K562 (cell line): Measurements from ENCODE around the gene ABT1. TPM values are rescaled to one million over a fixed set of nuclear protein-coding genes. Genes with fewer than 3 reads are reported as not detected.

Experiments
- BRD4 ChIP-seq: fragments of 200-600 bp; sonication (generic); IDR thresholded peaks from 2 replicates; pipeline ENCODE4 v1.6.1; 2017; ENCODE audit warnings: inconsistent platforms
- FUS ChIP-seq: fragments of 200-400 bp; formaldehyde crosslinking; optimal IDR thresholded peaks from 2 replicates; pipeline ENCODE3; 2017; ENCODE audit warnings: low read depth, low read length
- HMG20A ChIP-seq: fragments of 450-650 bp; formaldehyde crosslinking; conservative IDR thresholded peaks from 2 replicates; pipeline ENCODE4 v1.4.0; 2020; ENCODE audit warnings: mild to moderate bottlenecking, mixed read lengths
- NCOA6 ChIP-seq: fragments of 450-650 bp; IDR thresholded peaks from 2 replicates; pipeline ENCODE4 v1.6.1; 2017; ENCODE audit warnings: mild to moderate bottlenecking
- NFE2 ChIP-seq: IDR thresholded peaks from 2 replicates; pipeline ENCODE4 v1.6.1; 2014; ENCODE audit warnings: antibody characterized with exemption, low read depth
- RBM39 ChIP-seq: fragments of 200-400 bp; formaldehyde crosslinking; optimal IDR thresholded peaks from 2 replicates; pipeline ENCODE3; 2018; ENCODE audit warnings: low read depth, low read length
- SMAD4 ChIP-seq: fragments of 250-450 bp; sonication (Bioruptor Pico); conservative IDR thresholded peaks from 2 replicates; pipeline ENCODE4 v1.8.0; 2021; ENCODE audit warnings: inconsistent platforms, mild to moderate bottlenecking, moderate library complexity
- ZC3H11A ChIP-seq: IDR thresholded peaks from 2 replicates; pipeline ENCODE4 v1.6.1; 2012; ENCODE audit warnings: low read depth, low read length, improper control_type of control experiment
- ZKSCAN3 ChIP-seq: fragments of 250-450 bp; sonication (Bioruptor Pico); IDR thresholded peaks from 2 replicates; pipeline ENCODE4 v1.4.0; 2020
- ZNF134 ChIP-seq: fragments of 250-450 bp; sonication (Bioruptor Pico); conservative IDR thresholded peaks from 2 replicates; pipeline ENCODE4 v1.4.0; 2020
- polyA plus RNA-seq, 8 experiments: library from polyadenylated mRNA; depleted of rRNA in 4 of 8; stranded (reverse) in 5 of 8; unstranded in 3 of 8; fragments of >200 nt; fragmentation: Nextera tagmentation in 2 of 8; fragmentation: Illumina TruSeq in 1 of 8; extraction: Ambion mirVana in 2 of 8; extraction: Trizol in 1 of 8; gene quantifications; 2 replicates each; pipeline versions ENCODE4 v1.2.1 to v1.2.3, GENCODE V29; 2011 to 2014; ENCODE audit warnings: inconsistent platforms in 1 of 8, missing spikeins in 1 of 8
- total RNA-seq, 7 experiments: library from RNA; depleted of rRNA in 6 of 7; stranded (reverse); fragments of >200 nt in 6 of 7; fragmentation: Illumina TruSeq in 2 of 7; extraction: Trizol in 2 of 7; gene quantifications; 2 replicates each; pipeline versions ENCODE4 v1.2.1 to v1.2.3, GENCODE V29; 2011 to 2021; ENCODE audit warnings: low replicate concordance in 1 of 7
- TF ChIP-seq, protein P1 (sequence below): fragments of 250-450 bp; sonication (Bioruptor Pico); IDR thresholded peaks from 2 replicates; pipeline ENCODE4 v1.5.0; 2021; ENCODE audit warnings: mild to moderate bottlenecking, borderline replicate concordance
- TF ChIP-seq, protein P2 (sequence below): fragments of 150-350 bp; IDR thresholded peaks from 2 replicates; pipeline ENCODE4 v1.6.1; 2014; ENCODE audit warnings: low read depth, mild to moderate bottlenecking, low read length, borderline replicate concordance
- TF ChIP-seq, protein P3 (sequence below), 2 experiments: fragments of 450-650 bp; formaldehyde crosslinking in 1 of 2; IDR thresholded peaks; 2 replicates each; pipeline versions ENCODE4 v1.4.0 to v1.6.1; 2014 to 2020; ENCODE audit warnings: mild to moderate bottlenecking in 2 of 2, borderline replicate concordance in 1 of 2, low read depth in 1 of 2

The ABT1 gene
- total and polyA plus RNA-seq, 9 of the 15 experiments (the other 6 are each of a cell fraction or from before 2014, with no cell fraction given) = 8.8 to 52.7 (median 40.7) TPM

DNA sequence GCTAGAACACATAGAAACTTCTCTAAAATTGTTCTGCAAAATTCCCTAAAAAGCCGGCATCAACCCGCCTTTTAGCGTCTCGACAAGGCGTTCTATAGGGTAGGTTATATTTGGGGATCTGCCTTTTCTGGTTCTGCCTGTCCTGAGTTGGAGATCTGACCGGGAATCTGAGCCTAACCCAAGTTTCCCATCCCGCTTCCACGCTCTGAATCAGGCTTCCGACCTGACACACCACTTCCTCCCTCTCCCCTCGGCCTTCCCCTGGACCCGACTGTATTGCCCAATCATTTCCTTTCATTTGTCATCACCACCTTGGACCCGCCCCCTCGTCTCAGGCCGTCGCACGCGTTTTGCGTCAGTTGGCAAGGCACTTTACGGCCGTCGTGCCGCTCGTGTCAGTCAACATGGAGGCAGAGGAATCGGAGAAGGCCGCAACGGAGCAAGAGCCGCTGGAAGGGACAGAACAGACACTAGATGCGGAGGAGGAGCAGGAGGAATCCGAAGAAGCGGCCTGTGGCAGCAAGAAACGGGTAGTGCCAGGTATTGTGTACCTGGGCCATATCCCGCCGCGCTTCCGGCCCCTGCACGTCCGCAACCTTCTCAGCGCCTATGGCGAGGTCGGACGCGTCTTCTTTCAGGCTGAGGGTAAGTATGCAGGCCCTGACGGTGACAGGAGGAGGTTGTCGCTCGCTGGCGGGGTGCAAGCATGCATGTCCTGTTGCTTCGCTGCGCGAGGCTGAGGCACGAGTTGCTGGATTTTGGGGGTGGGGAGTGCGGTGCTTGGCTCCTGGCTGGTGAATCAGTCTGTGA, at the start of gene ABT1 (continued):
- TF ChIP-seq FUS = no peak
- TF ChIP-seq, protein P1, sequence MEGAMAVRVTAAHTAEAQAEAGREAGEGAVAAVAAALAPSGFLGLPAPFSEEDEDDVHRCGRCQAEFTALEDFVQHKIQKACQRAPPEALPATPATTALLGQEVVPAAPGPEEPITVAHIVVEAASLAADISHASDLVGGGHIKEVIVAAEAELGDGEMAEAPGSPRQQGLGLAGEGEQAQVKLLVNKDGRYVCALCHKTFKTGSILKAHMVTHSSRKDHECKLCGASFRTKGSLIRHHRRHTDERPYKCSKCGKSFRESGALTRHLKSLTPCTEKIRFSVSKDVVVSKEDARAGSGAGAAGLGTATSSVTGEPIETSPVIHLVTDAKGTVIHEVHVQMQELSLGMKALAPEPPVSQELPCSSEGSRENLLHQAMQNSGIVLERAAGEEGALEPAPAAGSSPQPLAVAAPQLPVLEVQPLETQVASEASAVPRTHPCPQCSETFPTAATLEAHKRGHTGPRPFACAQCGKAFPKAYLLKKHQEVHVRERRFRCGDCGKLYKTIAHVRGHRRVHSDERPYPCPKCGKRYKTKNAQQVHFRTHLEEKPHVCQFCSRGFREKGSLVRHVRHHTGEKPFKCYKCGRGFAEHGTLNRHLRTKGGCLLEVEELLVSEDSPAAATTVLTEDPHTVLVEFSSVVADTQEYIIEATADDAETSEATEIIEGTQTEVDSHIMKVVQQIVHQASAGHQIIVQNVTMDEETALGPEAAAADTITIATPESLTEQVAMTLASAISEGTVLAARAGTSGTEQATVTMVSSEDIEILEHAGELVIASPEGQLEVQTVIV (CRISPR knock-in tag) = peak; percentile 100
- TF ChIP-seq ZNF134 (CRISPR knock-in tag) = no peak
- TF ChIP-seq ZKSCAN3 (CRISPR knock-in tag) = no peak
- TF ChIP-seq ZC3H11A = no peak
- TF ChIP-seq RBM39 = no peak
- no peak for TF ChIP-seq HMG20A (CRISPR knock-in tag)
- TF ChIP-seq, protein P2, sequence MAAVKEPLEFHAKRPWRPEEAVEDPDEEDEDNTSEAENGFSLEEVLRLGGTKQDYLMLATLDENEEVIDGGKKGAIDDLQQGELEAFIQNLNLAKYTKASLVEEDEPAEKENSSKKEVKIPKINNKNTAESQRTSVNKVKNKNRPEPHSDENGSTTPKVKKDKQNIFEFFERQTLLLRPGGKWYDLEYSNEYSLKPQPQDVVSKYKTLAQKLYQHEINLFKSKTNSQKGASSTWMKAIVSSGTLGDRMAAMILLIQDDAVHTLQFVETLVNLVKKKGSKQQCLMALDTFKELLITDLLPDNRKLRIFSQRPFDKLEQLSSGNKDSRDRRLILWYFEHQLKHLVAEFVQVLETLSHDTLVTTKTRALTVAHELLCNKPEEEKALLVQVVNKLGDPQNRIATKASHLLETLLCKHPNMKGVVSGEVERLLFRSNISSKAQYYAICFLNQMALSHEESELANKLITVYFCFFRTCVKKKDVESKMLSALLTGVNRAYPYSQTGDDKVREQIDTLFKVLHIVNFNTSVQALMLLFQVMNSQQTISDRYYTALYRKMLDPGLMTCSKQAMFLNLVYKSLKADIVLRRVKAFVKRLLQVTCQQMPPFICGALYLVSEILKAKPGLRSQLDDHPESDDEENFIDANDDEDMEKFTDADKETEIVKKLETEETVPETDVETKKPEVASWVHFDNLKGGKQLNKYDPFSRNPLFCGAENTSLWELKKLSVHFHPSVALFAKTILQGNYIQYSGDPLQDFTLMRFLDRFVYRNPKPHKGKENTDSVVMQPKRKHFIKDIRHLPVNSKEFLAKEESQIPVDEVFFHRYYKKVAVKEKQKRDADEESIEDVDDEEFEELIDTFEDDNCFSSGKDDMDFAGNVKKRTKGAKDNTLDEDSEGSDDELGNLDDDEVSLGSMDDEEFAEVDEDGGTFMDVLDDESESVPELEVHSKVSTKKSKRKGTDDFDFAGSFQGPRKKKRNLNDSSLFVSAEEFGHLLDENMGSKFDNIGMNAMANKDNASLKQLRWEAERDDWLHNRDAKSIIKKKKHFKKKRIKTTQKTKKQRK = 0 out of 2 replicates have a peak, but pooled peaks have one; percentile 21
- TF ChIP-seq, protein P3, sequence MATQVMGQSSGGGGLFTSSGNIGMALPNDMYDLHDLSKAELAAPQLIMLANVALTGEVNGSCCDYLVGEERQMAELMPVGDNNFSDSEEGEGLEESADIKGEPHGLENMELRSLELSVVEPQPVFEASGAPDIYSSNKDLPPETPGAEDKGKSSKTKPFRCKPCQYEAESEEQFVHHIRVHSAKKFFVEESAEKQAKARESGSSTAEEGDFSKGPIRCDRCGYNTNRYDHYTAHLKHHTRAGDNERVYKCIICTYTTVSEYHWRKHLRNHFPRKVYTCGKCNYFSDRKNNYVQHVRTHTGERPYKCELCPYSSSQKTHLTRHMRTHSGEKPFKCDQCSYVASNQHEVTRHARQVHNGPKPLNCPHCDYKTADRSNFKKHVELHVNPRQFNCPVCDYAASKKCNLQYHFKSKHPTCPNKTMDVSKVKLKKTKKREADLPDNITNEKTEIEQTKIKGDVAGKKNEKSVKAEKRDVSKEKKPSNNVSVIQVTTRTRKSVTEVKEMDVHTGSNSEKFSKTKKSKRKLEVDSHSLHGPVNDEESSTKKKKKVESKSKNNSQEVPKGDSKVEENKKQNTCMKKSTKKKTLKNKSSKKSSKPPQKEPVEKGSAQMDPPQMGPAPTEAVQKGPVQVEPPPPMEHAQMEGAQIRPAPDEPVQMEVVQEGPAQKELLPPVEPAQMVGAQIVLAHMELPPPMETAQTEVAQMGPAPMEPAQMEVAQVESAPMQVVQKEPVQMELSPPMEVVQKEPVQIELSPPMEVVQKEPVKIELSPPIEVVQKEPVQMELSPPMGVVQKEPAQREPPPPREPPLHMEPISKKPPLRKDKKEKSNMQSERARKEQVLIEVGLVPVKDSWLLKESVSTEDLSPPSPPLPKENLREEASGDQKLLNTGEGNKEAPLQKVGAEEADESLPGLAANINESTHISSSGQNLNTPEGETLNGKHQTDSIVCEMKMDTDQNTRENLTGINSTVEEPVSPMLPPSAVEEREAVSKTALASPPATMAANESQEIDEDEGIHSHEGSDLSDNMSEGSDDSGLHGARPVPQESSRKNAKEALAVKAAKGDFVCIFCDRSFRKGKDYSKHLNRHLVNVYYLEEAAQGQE (IDR thresholded peaks at IDR 0.05; ENCODE audit: borderline replicate concordance) = no peak
- TF ChIP-seq, protein P3 (CRISPR knock-in tag; IDR thresholded peaks at IDR 0.05; ENCODE audit: low read depth) = 0 out of 2 replicates have a peak, but pooled peaks have one; percentile 33
- peak; percentile 86 for TF ChIP-seq NFE2
- no peak for TF ChIP-seq BRD4
- TF ChIP-seq NCOA6 = no peak
- TF ChIP-seq SMAD4 = no peak; the same call in 1 of the 2 replicates
